Left lobe of liver (tissue), 2 donors: ENCODE measurements around the gene UTP25. TPM values are rescaled to one million over a fixed set of nuclear protein-coding genes. Genes with fewer than 3 reads are reported as not detected.
"Not testable (repeated sequence)": the region's sequence is repeated elsewhere in the genome, so short reads cannot be mapped to it uniquely, and the experiment has no call there.

Experiments used
- ATAC-seq: fragments of 200-7000 bp; cut with Tn5 transposase; one replicate; pipeline ENCODE4 v1.9.1; 2020; ENCODE audit warnings: mild to moderate bottlenecking, moderate library complexity
- DNase-seq: peaks from one replicate; pipeline ENCODE4 v3.0.0-alpha.2; 2020; ENCODE audit warnings: low spot score
- total RNA-seq: library from RNA; stranded (reverse); gene quantifications from one replicate; pipeline ENCODE4 v1.2.1, GENCODE V29; 2021
- donor health status: DM: no; HTN: no; CAD: no; lungs with moderate emphysema.
- donor health status: DM: no; HTN: yes; CAD: no.

The UTP25 gene
- total RNA-seq, 1 donor from 2014 or later, result 3.7 TPM

- ATAC-seq, result no peak
- no peak for DNase-seq
Observed at GRCh38 chr1:209890641-209891330, 63.0 kb downstream of the UTP25 start.

- ATAC-seq, result no peak
- DNase-seq, result no peak
Observed at GRCh38 chr1:209893751-209894150, 66.0 kb downstream of the UTP25 start.

GRCh38 chr1:209895709-209896108 is 67.9 kb downstream of the UTP25 start:
- ATAC-seq (no peak), DNase-seq (no peak)

- ATAC-seq (no peak), DNase-seq (no peak)
Observed at GRCh38 chr1:209896346-209896745, 68.6 kb downstream of the UTP25 start.

- ATAC-seq, result not testable (repeated sequence)
Observed at GRCh38 chr1:209898271-209898670, 70.5 kb downstream of the UTP25 start.

GRCh38 chr1:209898851-209899250 is 71.1 kb downstream of the UTP25 start:
- ATAC-seq, DNase-seq: not testable (repeated sequence)

More at GRCh38 chr1:209898271-209898670, 70.5 kb downstream of the UTP25 start:
- not testable (repeated sequence) for DNase-seq

GRCh38 chr1:209899948-209900347 is 72.2 kb downstream of the UTP25 start:
- no peak for DNase-seq
- ATAC-seq, result no peak

- no peak for DNase-seq
- no peak for ATAC-seq
Observed at GRCh38 chr1:209900734-209901133, 73.0 kb downstream of the UTP25 start.

GRCh38 chr1:209901211-209901610 is 73.4 kb downstream of the UTP25 start:
- no peak for ATAC-seq
- DNase-seq, result no peak

- not testable (repeated sequence) for DNase-seq, ATAC-seq
Observed at GRCh38 chr1:209904774-209905173, 77.0 kb downstream of the UTP25 start.

Other genes with a start within 250 kb of the UTP25 start
- gene CAMK1G, start 244.3 kb upstream of the UTP25 start, total RNA-seq, result 0.13 TPM
- 7.8 TPM for gene LAMB3, start 175.5 kb upstream of the UTP25 start, total RNA-seq
- 75.0 TPM for gene G0S2, start 152.6 kb upstream of the UTP25 start, total RNA-seq
- gene HSD11B1, start 123.1 kb upstream of the UTP25 start, total RNA-seq, result 479 TPM
- 1.4 TPM for gene TRAF3IP3, start 71.9 kb upstream of the UTP25 start, total RNA-seq
- gene C1orf74, start 43.4 kb upstream of the UTP25 start, total RNA-seq, result 1.3 TPM
- 30.0 TPM for gene IRF6, start 21.8 kb upstream of the UTP25 start, total RNA-seq
- 0.03 TPM for gene SYT14, start 110.2 kb downstream of the UTP25 start, total RNA-seq